BE2C (cell line): ENCODE measurements around the gene TEX19. TPM values are rescaled to one million over a fixed set of nuclear protein-coding genes. Genes with fewer than 3 reads are reported as not detected.

ENCODE experiments used
- DNase-seq: peaks from one replicate; pipeline ENCODE4 v3.0.0-alpha.2; 2020
- H3K27me3 ChIP-seq: fragments of 250-450 bp; sonication (Bioruptor Pico); 2 replicates; pipeline ENCODE4 v1.5.1; 2020; ENCODE audit warnings: mild to moderate bottlenecking
- H3K36me3 ChIP-seq: fragments of 250-450 bp; sonication (Bioruptor Pico); 2 replicates; pipeline ENCODE4 v1.5.1; 2020; ENCODE audit warnings: mild to moderate bottlenecking
- H3K4me1 ChIP-seq: fragments of 250-450 bp; sonication (Bioruptor Pico); 2 replicates; pipeline ENCODE4 v1.5.1; 2020
- H3K4me3 ChIP-seq: 2 replicates; pipeline ENCODE4 v1.5.1; 2011; ENCODE audit warnings: low read depth, low read length
- H3K9me3 ChIP-seq: fragments of 250-450 bp; sonication (Bioruptor Pico); 2 replicates; pipeline ENCODE4 v1.5.1; 2020
- polyA plus RNA-seq: library from polyadenylated mRNA; unstranded; fragments of >200 nt; gene quantifications from one replicate; pipeline ENCODE4 v1.2.1, GENCODE V29; 2012; ENCODE audit warnings: low read depth, missing spikeins; ENCODE audit not compliant: insufficient read length, insufficient read depth
- TF ChIP-seq, protein P1 (sequence below): IDR thresholded peaks from 2 replicates; pipeline ENCODE4 v1.5.1; 2012; ENCODE audit warnings: mild to moderate bottlenecking, low read depth, low read length

TEX19 gene, protein sequence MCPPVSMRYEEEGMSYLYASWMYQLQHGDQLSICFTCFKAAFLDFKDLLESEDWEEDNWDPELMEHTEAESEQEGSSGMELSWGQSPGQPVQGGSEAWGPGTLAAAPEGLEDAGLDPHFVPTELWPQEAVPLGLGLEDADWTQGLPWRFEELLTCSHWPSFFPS
- polyA plus RNA-seq: not detected

DNA sequence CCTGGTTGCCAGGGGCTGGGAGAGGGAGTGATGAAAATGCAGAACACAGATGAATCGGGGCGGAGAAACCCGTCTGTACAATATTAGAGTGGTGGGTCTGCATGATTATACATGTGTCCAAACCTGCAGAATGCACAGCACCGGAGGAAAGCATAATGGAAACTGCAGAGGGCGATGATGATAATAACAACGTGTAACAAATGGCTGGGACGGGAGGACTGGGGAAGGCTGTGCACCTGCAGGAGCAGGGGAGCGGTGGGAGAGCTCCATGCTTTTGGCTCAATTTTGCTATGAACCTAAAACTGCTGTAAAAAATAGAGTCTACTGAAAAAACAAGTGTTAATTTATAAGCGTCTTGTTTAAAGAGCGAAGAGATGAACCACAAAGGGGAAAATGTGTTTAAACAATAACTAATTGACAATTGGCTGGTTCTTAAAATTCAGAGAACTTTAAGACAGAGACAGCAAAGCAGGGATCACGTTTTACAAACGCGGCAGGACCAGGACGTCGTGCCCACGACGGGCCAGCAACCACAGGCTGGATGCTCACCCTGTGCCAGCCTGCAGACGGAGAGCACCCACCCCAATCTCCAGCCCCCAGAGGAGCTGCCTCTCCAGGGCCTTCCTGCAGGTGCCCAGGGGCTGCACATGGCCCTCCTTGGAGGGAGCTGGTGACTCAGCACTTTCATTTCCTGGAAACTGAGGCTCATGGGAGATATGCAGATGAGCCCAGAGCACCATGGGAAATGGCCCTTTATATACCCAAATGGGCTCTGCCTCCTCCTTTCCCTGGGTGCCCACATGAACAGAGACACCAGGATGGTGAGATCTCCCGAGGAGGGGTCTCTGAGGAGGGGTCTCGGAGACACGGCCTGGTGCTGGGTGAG lies at the start of gene TEX19:
Gene TEX19, plus strand, starts transcription at position 783 of the 886 bp plus-strand sequence. CDS start 2,904 bp downstream, outside the sequence.
- peak; percentile 53 for DNase-seq
- no peaks in the 10 kb centered on the region; the same call in 1 of the 2 replicates for H3K36me3 ChIP-seq
- H3K27me3 ChIP-seq: no peaks in the 10 kb centered on the region
- TF ChIP-seq, protein P1, sequence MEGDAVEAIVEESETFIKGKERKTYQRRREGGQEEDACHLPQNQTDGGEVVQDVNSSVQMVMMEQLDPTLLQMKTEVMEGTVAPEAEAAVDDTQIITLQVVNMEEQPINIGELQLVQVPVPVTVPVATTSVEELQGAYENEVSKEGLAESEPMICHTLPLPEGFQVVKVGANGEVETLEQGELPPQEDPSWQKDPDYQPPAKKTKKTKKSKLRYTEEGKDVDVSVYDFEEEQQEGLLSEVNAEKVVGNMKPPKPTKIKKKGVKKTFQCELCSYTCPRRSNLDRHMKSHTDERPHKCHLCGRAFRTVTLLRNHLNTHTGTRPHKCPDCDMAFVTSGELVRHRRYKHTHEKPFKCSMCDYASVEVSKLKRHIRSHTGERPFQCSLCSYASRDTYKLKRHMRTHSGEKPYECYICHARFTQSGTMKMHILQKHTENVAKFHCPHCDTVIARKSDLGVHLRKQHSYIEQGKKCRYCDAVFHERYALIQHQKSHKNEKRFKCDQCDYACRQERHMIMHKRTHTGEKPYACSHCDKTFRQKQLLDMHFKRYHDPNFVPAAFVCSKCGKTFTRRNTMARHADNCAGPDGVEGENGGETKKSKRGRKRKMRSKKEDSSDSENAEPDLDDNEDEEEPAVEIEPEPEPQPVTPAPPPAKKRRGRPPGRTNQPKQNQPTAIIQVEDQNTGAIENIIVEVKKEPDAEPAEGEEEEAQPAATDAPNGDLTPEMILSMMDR: peak; percentile 20
- H3K9me3 ChIP-seq: no peaks in the 10 kb centered on the region
- no peak within 1 kb of the TSS for H3K4me3 ChIP-seq
- peaks cover 10% of the 10 kb centered on the region for H3K4me1 ChIP-seq

DNA sequence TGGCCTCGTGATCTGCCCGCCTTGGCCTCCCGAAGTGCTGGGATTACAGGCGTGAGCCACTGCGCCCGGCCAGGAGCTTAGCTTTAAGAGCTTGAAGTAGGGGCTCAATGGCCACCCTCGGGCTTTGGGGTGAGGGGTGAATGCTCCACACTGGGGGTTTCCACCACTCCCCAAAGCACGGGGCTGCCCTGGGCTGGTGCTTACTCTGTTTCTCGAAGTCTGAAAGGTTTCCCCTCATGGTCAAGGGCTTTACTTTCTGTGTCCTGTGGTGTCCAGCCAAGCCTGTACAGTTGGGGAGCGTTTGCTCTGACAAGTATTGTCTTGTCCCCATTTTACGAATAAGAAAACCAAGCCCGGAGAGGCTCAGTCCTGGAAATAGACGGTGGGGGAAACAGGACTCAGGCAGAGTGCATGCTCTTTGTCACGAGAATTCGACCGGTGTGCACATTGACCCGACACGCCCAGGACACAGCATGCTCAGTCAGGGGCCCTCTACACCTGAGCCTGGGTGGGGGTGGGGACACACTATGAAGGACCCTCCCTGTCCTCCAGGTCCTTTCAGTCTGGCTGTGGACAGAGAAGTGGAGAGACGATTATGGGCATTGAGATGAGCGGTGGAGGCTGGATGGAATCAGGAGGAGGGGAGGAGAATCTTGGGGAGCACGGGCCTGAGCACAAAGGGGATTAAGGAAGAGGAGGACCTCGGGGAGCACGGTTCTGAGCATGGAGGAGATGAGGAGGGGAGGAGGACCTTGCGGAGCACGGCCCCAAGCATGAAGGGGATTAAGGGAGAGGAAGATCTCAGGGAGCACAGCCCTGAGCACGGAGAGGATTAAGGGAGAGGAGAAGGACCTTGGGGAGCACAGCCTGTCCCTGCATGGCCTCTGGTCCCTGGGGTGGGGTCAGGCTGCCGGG lies 49.1 kb upstream of the TEX19 start:
- Histone ChIP-seq H3K9me3 (no peaks in the 10 kb centered on the region), H3K36me3 (no peaks in the 10 kb centered on the region), H3K27me3 (peaks cover 3% of the 10 kb centered on the region; the same call in 1 of the 2 replicates), H3K4me3 (no peak overlapping the region), H3K4me1 (peaks cover 2% of the 10 kb centered on the region; the same call in 1 of the 2 replicates)
- TF ChIP-seq, protein P1: no peak
- DNase-seq: no peak

DNA sequence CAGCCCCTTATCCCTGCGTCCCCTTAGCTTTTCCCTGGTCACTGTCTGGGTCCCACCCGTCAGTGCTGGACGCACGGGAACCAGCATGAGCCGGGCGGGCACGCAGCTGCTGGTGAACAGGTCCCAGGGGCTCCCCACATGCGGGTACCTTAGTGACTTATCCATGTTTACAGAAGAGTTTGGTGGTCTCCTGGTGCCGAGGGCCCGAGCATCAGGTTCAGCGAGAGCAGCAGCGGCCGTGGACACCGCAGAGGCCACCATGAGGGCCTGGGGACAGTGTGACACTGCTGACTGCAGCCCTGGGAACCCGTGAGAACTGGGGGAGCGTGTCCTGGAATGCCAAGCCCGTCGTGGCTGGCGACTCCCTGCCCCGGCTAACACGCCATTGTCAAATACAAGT lies 48.2 kb upstream of the TEX19 start:
- Histone ChIP-seq H3K27me3 (peaks cover 3% of the 10 kb centered on the region; the same call in 1 of the 2 replicates), H3K9me3 (no peaks in the 10 kb centered on the region), H3K4me3 (no peak overlapping the region), H3K4me1 (peaks cover 2% of the 10 kb centered on the region; the same call in 1 of the 2 replicates), H3K36me3 (no peaks in the 10 kb centered on the region)
- no peak for DNase-seq
- TF ChIP-seq, protein P1: no peak

DNA sequence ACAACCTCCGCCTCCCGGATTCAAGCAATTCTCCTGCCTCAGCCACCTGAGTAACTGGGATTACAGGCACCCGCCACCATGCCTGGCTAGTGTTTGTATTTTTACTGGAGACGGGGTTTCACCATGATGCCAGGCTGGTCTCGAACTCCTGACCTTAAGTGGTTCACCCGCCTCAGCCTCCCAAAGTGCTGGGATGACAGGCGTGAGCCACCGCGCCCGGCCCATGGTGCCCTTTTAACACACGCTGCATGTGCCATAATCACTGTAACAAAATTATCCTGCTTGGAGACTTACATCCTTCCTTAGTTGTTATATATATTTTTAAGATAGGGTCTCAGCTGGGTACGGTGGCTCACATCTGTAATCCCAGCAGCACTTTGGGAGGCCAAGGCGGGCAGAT lies 47.1 kb upstream of the TEX19 start:
- H3K9me3 ChIP-seq: no peaks in the 10 kb centered on the region
- H3K4me3 ChIP-seq: no peak overlapping the region
- TF ChIP-seq, protein P1: no peak
- peaks cover 2% of the 10 kb centered on the region; the same call in 1 of the 2 replicates for H3K4me1 ChIP-seq
- DNase-seq: no peak
- H3K36me3 ChIP-seq: no peaks in the 10 kb centered on the region
- peaks cover 3% of the 10 kb centered on the region; the same call in 1 of the 2 replicates for H3K27me3 ChIP-seq

DNA sequence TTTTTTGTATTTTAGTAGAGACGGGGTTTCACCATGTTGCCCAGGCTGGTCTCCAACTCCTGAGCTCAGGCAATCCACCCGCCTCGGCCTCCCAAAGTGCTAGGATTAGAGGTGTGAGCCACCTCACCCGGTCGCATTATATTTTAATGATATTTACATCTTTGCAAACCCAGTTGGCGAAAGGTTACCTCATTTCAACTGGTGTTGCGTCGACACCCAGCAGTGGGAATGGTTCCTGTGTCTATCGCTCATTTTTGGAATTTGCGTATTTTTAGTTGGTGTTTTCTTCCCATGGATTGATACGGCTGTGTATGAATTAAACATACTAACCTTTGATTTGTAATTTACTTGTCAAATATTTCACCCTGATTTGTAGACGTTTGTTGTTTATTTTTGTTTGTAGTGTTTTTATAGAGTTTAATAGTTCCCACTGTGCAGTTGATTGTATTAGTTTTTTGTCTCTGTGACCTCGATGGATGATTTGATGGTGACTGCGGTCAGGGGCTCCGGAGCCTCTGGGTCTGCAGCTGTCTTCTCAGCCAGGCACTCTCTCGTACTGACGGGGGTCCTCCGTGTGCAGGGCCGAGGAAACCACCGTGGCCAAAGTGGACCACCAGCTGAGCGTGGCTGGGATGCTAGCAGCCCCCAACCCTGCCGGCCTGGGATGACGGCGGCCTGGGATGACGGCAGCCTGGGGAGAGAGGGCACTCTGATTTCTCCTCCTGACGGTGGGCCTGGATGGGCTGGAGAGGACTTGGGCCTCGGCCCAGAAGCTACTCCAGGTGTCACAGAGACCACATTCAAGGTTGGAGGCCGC lies 45.6 kb upstream of the TEX19 start:
- Histone ChIP-seq H3K9me3 (no peaks in the 10 kb centered on the region), H3K4me3 (no peak overlapping the region), H3K36me3 (no peaks in the 10 kb centered on the region), H3K4me1 (peaks cover 2% of the 10 kb centered on the region; the same call in 1 of the 2 replicates), H3K27me3 (peaks cover 3% of the 10 kb centered on the region; the same call in 1 of the 2 replicates)
- DNase-seq: no peak
- TF ChIP-seq, protein P1: no peak
